HepG2 (cell line): ENCODE results near the gene SLC1A5. TPM values are rescaled to one million over a fixed set of nuclear protein-coding genes. Genes with fewer than 3 reads are reported as not detected.
A peak's percentile ranks its signal among the peaks of the same experiment; 100 is the strongest.

Source experiments
- ATAC-seq: fragments of 200-7000 bp; cut with Tn5 transposase; 3 replicates; pipeline ENCODE4 v1.9.1; 2020; ENCODE audit warnings: mild to moderate bottlenecking, moderate library complexity
- BruUV-seq: library from RNA; stranded (reverse); fragments of 400-500 nt; replicated peaks from 2 replicates; lab custom pipeline; 2021; lab: Mats Ljungman, UMichigan
- CTCF ChIA-PET: fragments of 300-600 bp; formaldehyde crosslinking; extraction: SDS; loops from one replicate; lab custom pipeline; 2021; ENCODE audit warnings: low total read pairs, inconsistent platforms, low intra/inter-chr PET ratio; lab: Yijun Ruan, JAX
- POLR2A ChIA-PET: fragments of 350-600 bp; sonication (Branson Sonifier 250); formaldehyde crosslinking; loops from one replicate; lab custom pipeline; 2020; ENCODE audit warnings: antibody characterized with exemption, inconsistent platforms; lab: Yijun Ruan, JAX
- DNase-seq: peaks from one replicate; pipeline ENCODE4 v3.0.0-alpha.2; 2015; ENCODE audit warnings: low spot score
- FAIRE-seq: peaks from 3 replicates; lab custom pipeline; 2011; peaks lifted over from hg19 to GRCh38; lab: Jason Lieb, UNC
- H2AFZ ChIP-seq: one replicate; pipeline ENCODE4 v1.6.1; 2011; ENCODE audit warnings: low read length, inconsistent platforms
- H3K27ac ChIP-seq: fragments of 300-600 bp; 3 replicates; pipeline ENCODE4 v1.8.0; 2011; ENCODE audit warnings: mixed run types, mild to moderate bottlenecking, mixed read lengths, low read length, inconsistent platforms; ENCODE audit not compliant: insufficient read depth; ENCODE audit errors: extremely low read length
- H3K27me3 ChIP-seq, 2 experiments: fragments of 200-600 bp in 1 of 2; 2 replicates in 1 of 2; 3 replicates in 1 of 2; pipeline versions ENCODE4 v1.6.0 to v1.8.0; 2011; ENCODE audit warnings: low read length in 2 of 2, mild to moderate bottlenecking in 2 of 2, moderate library complexity in 2 of 2, inconsistent platforms in 1 of 2; ENCODE audit not compliant: insufficient read depth in 2 of 2, control insufficient read depth in 1 of 2
- H3K36me3 ChIP-seq, 2 experiments: fragments of 200-600 bp in 1 of 2; replicated peaks in 1 of 2; 2 replicates in 1 of 2; 3 replicates in 1 of 2; pipeline versions ENCODE4 v1.5.1 to v1.8.0; 2011; ENCODE audit warnings: low read length in 2 of 2, inconsistent platforms in 1 of 2; ENCODE audit not compliant: insufficient read depth in 2 of 2, control insufficient read depth in 1 of 2
- H3K4me1 ChIP-seq: 2 replicates; pipeline ENCODE4 v1.5.1; 2012; ENCODE audit warnings: low read length, inconsistent platforms; ENCODE audit not compliant: insufficient read depth
- H3K4me2 ChIP-seq: 2 replicates; pipeline ENCODE4 v1.6.0; 2011; ENCODE audit warnings: low read depth, low read length, inconsistent platforms
- H3K4me3 ChIP-seq, 3 experiments: fragments of 200-600 bp in 1 of 3; sonication (generic), shearing (Covaris generic) in 1 of 3; replicated peaks in 1 of 3; 2 replicates each; pipeline ENCODE4 v1.5.1; 2011 to 2016; ENCODE audit warnings: low read length in 3 of 3, inconsistent platforms in 2 of 3, low read depth in 2 of 3, mild to moderate bottlenecking in 2 of 3, control low read depth in 1 of 3, mixed read lengths in 1 of 3; ENCODE audit not compliant: insufficient read depth in 1 of 3
- H3K79me2 ChIP-seq: one replicate; pipeline ENCODE4 v1.6.1; 2011; ENCODE audit warnings: low read length, inconsistent platforms; ENCODE audit not compliant: insufficient read depth
- H3K9ac ChIP-seq: 2 replicates; pipeline ENCODE4 v1.6.0; 2011; ENCODE audit warnings: mild to moderate bottlenecking, low read depth, low read length, inconsistent platforms; ENCODE audit not compliant: insufficient read depth
- H3K9me3 ChIP-seq: 2 replicates; pipeline ENCODE4 v1.5.1; 2012; ENCODE audit warnings: mild to moderate bottlenecking, low read length
- H4K20me1 ChIP-seq: 2 replicates; pipeline ENCODE4 v1.6.0; 2011; ENCODE audit warnings: inconsistent platforms, mild to moderate bottlenecking, low read length, moderate library complexity; ENCODE audit not compliant: insufficient read depth
- ATF1 ChIP-seq: IDR thresholded peaks from 2 replicates; pipeline ENCODE4 v1.6.1; 2016; ENCODE audit warnings: mild to moderate bottlenecking, control low read depth
- ATF4 ChIP-seq, 2 experiments: fragments of 450-650 bp in 1 of 2; sonication (generic) in 1 of 2; formaldehyde crosslinking; IDR thresholded peaks; 2 replicates each; pipeline versions ENCODE4 v1.5.0 to v1.8.0; 2020 to 2022; ENCODE audit warnings: mild to moderate bottlenecking in 1 of 2, missing genetic modification reagents in 1 of 2
- MNT ChIP-seq: fragments of 450-650 bp; IDR thresholded peaks from 2 replicates; pipeline ENCODE4 v1.6.1; 2016
- MYC ChIP-seq: sonication (generic); formaldehyde crosslinking; IDR thresholded peaks from 2 replicates; pipeline ENCODE4 v1.9.0; 2021; ENCODE audit warnings: missing genetic modification reagents, borderline replicate concordance
- POGZ ChIP-seq: sonication (generic); formaldehyde crosslinking; IDR thresholded peaks from 2 replicates; pipeline ENCODE4 v1.4.0; 2020; ENCODE audit warnings: mild to moderate bottlenecking, missing genetic modification reagents
- ZC3H13 ChIP-seq: sonication (generic); formaldehyde crosslinking; IDR thresholded peaks from 2 replicates; pipeline ENCODE4 v1.8.1; 2023; ENCODE audit warnings: mild to moderate bottlenecking, missing genetic modification reagents, moderate library complexity
- ZSCAN20 ChIP-seq: sonication (generic); formaldehyde crosslinking; IDR thresholded peaks from 2 replicates; pipeline ENCODE4 v1.4.0; 2020; ENCODE audit warnings: missing genetic modification reagents, mild to moderate bottlenecking, borderline replicate concordance
- WGBS: methylation state at CpG from one replicate; pipeline ENCODE4 v1.1.6; 2017; ENCODE audit warnings: low lambda C conversion rate; 5-methylcytosine and 5-hydroxymethylcytosine counted together
- in situ Hi-C: cut with HindIII; loops from 2 replicates; pipeline ENCODE4 v1.10.0; 2017; ENCODE audit warnings: low pct_unique_long_range_greater_than_20kb; ENCODE audit not compliant: extremely low pct_ligation_motif_present
- intact Hi-C: fragments of 100-400 bp; cut with micrococcal nuclease; formaldehyde crosslinking; loops from one replicate; pipeline ENCODE4 v1.10.0; 2022; ENCODE audit not compliant: unreplicated experiment
- polyA plus RNA-seq, 8 experiments: library from polyadenylated mRNA; depleted of rRNA in 3 of 8; stranded (reverse) in 7 of 8; unstranded in 1 of 8; fragments of >200 nt; fragmentation: Illumina TruSeq in 4 of 8; extraction: Trizol in 4 of 8; gene quantifications; 2 replicates each; pipeline versions ENCODE4 v1.2.1 to v1.2.3, GENCODE V29; 2011 to 2016; ENCODE audit warnings: low read depth in 4 of 8, missing spikeins in 1 of 8, mixed read lengths in 1 of 8; ENCODE audit not compliant: insufficient read depth in 1 of 8
- total RNA-seq, 5 experiments: library from RNA; depleted of rRNA; stranded (reverse); fragments of >200 nt; fragmentation: Illumina TruSeq; extraction: Trizol; gene quantifications; 2 replicates each; pipeline ENCODE4 v1.2.3, GENCODE V29; 2016; ENCODE audit warnings: low read depth in 1 of 5

SLC1A5 gene
- total and polyA plus RNA-seq, 2 of the 13 experiments (the other 11 are each of a cell fraction or from before 2014, with no cell fraction given), result 120 to 159 TPM

- FAIRE-seq, result no peak
Observed at GRCh38 chr19:46809534-46810272, 21.3 kb upstream of the SLC1A5 start.

More at GRCh38 chr19:46809534-46810272, 21.3 kb upstream of the SLC1A5 start:
- Histone ChIP-seq H3K27me3 (peaks cover 0 to 12% of the 10 kb centered on the region in 2 experiments; a peak in 4 of 5 replicates), H3K36me3 (no peaks in the 10 kb centered on the region), H4K20me1 (no peaks in the 10 kb centered on the region), H2AFZ (no peak overlapping the region), H3K79me2 (no peaks in the 10 kb centered on the region), H3K9ac (no peak overlapping the region), H3K27ac (no peak overlapping the region), H3K4me3 (no peak overlapping the region), H3K9me3 (no peaks in the 10 kb centered on the region), H3K4me2 (no peak overlapping the region), H3K4me1 (peaks cover 43% of the 10 kb centered on the region)
- CTCF ChIA-PET, result no interaction called here
- 79% methylated on average over 10 of the region's 13 CpGs for WGBS
- TF ChIP-seq MYC (CRISPR knock-in tag) (peak; percentile 28; the same call in 1 of the 2 replicates), ZSCAN20 (CRISPR knock-in tag) (no peak), POGZ (no peak), ATF4 (CRISPR knock-in tag; IDR thresholded peaks at IDR 0.05) (no peak), ATF1 (no peak), ZC3H13 (no peak), MNT (peak; percentile 100)
- DNase-seq (no peak), ATAC-seq (no peak)
- POLR2A ChIA-PET, result interaction anchor here (1.7 kb wide), 1 partner anchor 22 kb away, joined by 3 read pairs; no protein-coding TSS in a partner anchor
- no TSS peak for BruUV-seq
- in situ Hi-C loops, result no loop called here
- intact Hi-C loops, result no loop called here
